HG03175 (cell line): ENCODE data around the gene RAP1GDS1.
A peak's percentile ranks its signal among the peaks of the same experiment; 100 is the strongest.

ENCODE experiments used
- ATAC-seq: cut with Tn5 transposase; IDR thresholded peaks from one replicate; pipeline ENCODE4 v1.9.1; 2021; ENCODE audit warnings: mild to moderate bottlenecking, moderate library complexity; ENCODE audit not compliant: unreplicated experiment

Gene RAP1GDS1

GRCh38 chr4:98260579-98261404 lies at the start of gene RAP1GDS1:
Gene RAP1GDS1, plus strand, starts transcription at chr4:98261384. Its CDS starts 182 bp downstream, at chr4:98261566.
- ATAC-seq = peak; percentile 87

- no peak for ATAC-seq
These were observed 38.9 kb upstream of the RAP1GDS1 start for GRCh38 chr4:98222306-98222705.

DNA sequence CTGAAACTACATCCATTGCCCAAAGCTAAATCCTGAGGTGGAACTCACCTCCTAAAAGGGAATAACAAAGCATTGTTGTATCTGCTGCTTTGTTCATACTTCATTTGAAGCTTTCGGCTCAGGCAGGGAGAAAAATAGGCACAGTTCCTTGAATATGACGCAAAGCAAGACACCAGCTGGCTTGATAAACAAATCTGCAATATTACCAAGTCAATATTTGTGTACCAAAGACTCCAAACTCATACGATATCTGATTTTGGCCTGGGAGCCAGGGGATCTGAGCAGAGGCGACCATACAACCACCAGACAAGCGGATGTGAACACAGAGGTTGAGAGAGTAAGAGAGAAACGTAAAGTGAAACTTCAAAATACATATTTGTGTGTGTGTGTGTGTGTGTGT lies 34.8 kb upstream of the RAP1GDS1 start:
- ATAC-seq = no peak

DNA sequence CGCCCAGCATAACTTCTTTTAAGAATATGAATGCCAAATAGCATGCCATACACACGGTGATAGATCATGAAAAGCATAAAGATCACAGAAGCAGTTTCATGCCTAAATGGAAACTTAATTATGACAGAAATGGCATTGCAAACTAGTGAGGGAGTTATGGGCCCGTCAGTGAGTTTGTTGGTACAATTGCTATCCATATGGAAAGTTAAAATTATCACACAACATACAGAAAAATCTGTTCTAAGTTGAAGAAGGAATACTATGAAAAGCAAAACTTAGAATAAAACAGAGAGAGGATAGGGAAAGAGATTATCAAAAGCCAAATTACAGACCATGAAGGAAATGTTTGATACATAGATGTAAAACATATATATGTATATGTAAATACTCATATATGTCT lies 30.2 kb upstream of the RAP1GDS1 start:
- no peak for ATAC-seq

DNA sequence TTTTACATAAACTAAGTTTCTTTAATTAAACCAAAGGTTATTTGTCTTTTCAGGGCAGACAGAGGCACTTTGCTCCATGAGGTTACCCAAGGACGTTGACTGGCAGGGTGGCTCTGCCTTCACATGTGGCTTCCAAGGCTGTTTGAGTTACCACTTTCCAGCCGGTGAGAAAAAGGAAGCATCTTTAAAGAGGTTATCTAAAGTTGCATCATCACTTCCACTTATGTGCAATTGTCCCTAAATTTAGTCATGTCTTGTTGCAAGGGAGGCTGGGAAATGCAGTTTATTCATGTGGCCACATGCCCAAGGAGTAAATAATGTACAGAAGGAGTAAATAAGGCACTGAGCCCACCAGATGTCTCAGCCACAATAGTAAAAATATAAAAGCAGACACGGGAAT lies 29.0 kb upstream of the RAP1GDS1 start:
- ATAC-seq = no peak

- no peak for ATAC-seq
These were observed 24.0 kb upstream of the RAP1GDS1 start for GRCh38 chr4:98237204-98237603.

DNA sequence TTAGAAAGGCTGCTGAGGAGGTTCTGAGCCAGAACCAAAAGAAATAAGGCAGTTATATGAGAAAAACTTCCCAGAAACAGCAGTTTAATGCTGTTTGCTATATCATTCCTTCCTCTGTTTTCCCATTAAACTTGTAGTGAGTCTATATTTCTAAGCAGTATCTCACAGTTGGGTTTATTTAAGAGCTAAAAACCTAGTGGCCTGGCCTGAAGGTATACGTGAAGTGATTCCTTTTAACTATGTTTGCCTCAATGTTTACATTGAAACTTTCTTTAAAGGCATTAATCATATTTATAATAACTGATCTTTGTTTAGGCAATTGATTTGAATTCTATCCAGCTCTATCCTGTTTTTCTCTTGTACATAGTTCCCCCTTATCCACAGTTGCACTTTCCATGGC lies 19.1 kb upstream of the RAP1GDS1 start:
- no peak for ATAC-seq

DNA sequence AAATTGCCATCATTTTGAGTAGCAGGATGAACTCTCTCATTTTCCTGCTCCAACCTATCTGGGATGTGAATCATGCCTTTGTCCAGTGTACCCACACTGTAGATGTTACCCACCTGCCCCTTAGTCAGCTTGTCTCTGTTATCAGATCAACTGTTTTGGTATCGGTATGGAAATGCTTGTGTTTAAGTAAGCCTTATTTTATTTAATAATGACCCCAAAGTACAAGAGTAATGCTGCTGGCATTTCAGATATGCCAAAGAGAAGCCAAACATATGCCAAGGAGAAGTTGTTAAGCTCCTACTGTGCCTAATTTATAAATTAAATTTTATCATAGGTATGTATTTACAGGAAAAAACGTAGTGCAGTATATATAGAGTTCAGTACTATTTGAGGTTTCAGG lies 18.6 kb upstream of the RAP1GDS1 start:
- ATAC-seq = no peak

GRCh38 chr4:98245226-98245625 lies 16.0 kb upstream of the RAP1GDS1 start:
- no peak for ATAC-seq

DNA sequence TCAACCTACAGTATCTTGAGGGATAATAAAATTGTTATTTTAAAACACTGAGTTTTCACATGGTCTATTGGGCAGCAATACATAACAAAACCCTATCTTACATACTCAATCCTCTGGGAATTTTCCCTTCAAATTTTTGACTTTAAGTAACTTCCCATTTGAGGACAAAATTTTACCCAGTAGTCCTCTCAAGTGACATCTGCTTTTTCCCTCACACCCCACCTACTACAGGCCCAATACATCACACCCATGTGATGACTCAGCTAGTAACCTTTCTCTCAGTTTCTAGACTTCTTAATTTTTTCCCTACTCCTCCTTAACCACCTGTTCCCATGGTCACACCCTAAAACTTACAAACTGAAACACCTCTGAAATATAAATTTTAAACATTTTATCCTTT lies 12.2 kb upstream of the RAP1GDS1 start:
- ATAC-seq = no peak

GRCh38 chr4:98249831-98250230 lies 11.4 kb upstream of the RAP1GDS1 start:
- ATAC-seq = no peak

- ATAC-seq = no peak
These were observed 7.7 kb upstream of the RAP1GDS1 start for GRCh38 chr4:98253499-98253898.

DNA sequence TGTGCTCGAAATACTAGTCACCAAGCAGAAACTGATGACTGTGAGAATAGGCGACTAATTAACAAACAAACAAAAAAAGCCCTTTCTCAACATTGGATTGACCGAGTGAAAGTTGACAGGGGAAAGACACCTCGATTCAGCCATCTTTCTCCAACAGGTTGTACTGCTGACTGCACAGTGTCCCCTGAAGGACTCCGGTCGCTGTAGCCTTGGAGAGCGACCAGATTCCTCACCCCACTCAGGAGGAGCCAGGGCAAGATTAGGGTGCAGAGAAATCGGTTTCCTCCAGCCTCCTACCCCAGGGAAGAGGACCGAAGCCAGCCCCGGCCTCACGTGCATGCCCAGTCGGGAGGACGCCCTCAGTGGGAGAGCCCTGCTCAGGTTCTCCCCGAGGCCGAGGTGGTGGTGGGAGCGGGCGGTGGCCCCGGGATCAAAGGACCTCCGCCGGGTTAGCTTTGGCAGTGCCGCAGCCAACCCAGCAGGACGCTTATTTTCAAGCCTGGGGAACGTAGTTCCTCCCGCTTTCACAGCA lies 1.1 kb upstream of the RAP1GDS1 start:
- peak; percentile 15 for ATAC-seq

GRCh38 chr4:98261405-98262291 lies 464 bp downstream of the RAP1GDS1 start:
- ATAC-seq = peak; percentile 19

DNA sequence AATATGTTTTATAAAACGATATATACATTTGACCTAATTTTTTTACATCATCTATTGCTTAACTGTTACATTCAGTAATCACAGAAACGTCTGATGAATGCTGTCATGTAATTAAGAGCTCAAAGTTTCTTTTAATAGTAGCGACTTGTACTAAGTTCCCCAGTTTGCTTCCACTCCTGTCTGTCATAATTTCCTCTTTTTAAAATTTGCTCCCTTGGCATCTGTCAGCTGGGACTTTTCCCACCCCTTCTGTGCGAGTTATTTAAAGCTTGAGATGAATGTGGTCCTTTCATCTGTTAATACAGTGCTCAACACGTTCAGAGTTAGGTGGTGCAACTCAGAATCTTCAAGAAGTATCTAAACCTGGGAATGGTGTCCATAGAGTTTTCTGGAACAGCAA lies 1.2 kb downstream of the RAP1GDS1 start:
- ATAC-seq = no peak

- ATAC-seq = no peak
These were observed 6.3 kb downstream of the RAP1GDS1 start for GRCh38 chr4:98267498-98267897.

GRCh38 chr4:98275145-98275544 lies 14.0 kb downstream of the RAP1GDS1 start:
- no peak for ATAC-seq

DNA sequence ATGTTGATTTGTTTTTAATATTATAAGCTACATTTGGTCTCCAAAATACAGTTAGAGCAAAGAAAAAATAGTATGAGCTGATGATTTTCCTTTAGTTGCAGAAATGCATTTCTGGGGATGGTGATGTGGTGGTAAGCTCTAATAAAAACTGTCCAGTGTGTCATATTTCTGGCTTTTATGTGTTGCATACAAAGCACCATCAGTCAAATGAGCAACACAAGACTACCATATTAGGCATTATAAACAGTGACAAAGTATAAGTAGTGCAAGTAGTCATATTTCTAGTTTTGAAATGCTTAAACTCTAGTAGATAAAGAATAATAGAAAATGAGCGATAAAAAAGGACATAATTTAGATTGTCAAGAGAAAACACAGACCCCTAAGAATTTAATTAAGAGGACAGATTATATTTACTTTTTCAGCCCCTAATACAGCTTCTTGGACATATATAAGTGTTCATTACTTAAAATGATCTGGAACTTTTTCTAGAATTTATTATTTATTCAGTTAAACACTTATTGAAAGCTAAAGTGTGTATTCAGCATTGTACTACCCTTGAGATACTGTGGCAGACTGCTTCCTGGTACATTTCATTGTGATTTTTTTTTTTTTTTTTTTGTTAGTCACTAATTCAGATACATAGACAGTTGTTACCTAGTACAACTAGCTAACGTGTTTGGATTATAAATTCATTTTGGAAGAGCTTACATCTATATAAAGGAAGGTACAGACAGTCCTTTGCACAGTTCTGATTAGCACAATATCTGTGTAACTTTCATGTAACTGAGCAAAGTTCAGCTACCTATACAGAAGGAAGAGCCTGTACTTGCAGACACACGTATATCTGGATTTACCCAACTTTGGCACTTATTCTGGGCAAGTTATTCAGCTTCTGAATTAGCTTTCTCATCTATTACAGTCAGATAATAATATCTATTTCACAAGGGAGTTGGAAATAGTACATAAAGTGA lies 22.3 kb downstream of the RAP1GDS1 start:
- no peak for ATAC-seq

- no peak for ATAC-seq
These were observed 23.5 kb downstream of the RAP1GDS1 start for GRCh38 chr4:98284640-98285046.

GRCh38 chr4:98285676-98286075 lies 24.5 kb downstream of the RAP1GDS1 start:
- ATAC-seq = no peak
